ENCODE data around the gene BUD13.
"Not testable (repeated sequence)": the region's sequence is repeated elsewhere in the genome, so short reads cannot be mapped to it uniquely, and the experiment has no call there.

BUD13 gene

DNA sequence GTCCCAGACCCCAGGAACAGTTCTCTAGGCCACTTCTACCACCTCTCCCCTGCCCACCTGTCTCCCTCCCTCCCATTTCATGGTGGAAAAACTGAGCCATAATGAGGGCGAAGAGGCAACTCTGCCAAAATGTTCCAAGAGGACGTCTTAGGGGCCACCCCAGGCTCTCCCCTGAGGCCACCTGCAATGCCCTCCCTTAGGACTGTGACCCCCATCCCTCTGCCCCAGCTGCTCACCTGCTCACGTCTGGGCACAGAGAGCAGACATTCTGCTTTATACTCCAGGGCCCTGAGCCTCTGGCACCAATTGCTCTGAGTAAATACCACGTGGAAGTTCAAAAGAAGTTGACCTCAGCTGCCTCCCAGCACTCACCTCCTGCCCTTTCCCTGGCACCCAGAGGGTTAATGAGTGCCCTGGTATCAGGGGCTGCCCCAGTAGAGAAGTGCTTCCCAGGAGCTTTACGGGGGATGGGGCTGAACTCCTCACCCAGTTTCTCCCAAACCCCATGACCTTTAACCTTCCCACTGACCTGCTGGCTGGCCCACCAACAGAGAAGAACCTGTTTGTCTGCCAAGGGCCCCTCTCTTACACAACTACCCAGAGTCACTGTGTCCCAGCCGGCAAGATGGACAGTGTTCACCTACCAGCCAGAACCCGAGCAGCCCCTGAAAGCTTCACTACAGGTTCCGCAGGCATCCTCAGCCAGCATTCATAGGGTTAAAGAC is 19.5 kb upstream of the BUD13 start:
- no peak for DNase-seq

DNA sequence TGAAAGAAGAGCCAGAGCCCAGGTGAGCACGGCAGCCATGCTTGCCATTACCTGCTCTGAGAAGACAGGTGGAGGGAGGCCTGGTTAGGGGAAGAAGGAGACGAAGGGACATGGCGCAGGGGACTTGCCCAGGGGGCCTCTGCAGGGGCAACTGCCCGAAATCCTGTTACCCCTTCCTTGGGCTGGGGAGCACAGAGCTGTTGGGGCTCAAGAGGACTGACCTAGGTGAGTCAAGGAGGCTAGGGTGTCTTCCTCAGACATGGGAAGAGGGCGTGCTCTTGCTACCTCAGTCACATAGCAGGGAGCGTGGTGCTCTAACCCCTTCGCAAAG is 19.0 kb upstream of the BUD13 start, which contains the start of gene APOA5:
Gene APOA5 (minus strand): TSS at position 67 of the 331 bp plus-strand sequence. CDS start 19 bp downstream, at position 48.
- no peak for DNase-seq

- peak; percentile 80 for DNase-seq
Measured at GRCh38 chr11:116791002-116791812, 18.4 kb upstream of the BUD13 start.

GRCh38 chr11:116790167-116791001 is 17.6 kb upstream of the BUD13 start:
- no peak for DNase-seq

GRCh38 chr11:116788975-116789374 is 16.2 kb upstream of the BUD13 start:
- DNase-seq, result no peak

DNA sequence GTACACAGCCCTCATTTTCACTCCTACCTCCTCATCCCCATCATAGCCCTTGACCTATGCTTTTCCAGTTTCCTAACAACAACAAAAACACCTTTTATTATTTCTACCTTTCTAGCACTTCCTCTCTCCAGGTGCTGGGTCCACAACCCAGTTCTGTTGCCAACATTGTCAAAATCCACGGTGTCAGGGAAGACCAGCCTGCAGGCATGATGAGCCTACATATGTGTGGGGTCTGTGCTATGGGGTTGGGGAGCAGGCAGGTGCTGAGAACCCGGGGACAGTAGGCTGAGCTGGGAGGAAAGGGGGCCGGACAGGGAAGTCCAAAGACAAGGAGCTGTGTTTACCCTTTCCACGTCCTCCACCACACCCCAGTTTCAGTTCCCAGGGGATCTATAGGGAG is 15.7 kb upstream of the BUD13 start:
- no peak for DNase-seq

- peak; percentile 84 for DNase-seq
Measured at GRCh38 chr11:116787786-116788486, 15.1 kb upstream of the BUD13 start, which contains the start of gene ZPR1. Gene ZPR1 (minus strand): TSS chr11:116788023. CDS start chr11:116787990, 33 bp downstream.

- DNase-seq, result no peak
Measured at GRCh38 chr11:116787436-116787785, 14.6 kb upstream of the BUD13 start.

GRCh38 chr11:116786966-116787365 is 14.2 kb upstream of the BUD13 start:
- no peak for DNase-seq

GRCh38 chr11:116786326-116786725 is 13.5 kb upstream of the BUD13 start:
- no peak for DNase-seq

DNA sequence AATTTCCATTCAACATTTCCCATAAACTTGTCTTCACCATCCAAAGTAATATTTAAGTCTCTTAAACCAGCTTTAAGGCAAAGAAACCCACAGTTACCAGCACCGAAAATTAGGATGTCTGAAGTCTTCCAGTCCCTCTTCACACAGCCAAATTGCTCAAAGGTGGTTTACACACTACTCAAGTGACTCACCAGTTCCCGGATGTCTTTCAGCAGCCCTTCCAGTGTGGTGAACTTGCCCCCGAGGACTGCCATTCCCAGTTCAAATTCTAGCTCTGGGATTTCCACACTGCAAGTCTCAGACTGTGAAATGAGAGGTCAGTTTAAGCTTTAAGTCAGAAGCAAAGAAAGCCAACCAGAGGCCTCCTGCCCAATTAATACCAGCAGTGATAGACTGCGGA is 9.9 kb upstream of the BUD13 start:
- no peak for DNase-seq

GRCh38 chr11:116778556-116778955 is 5.8 kb upstream of the BUD13 start:
- no peak for DNase-seq

DNA sequence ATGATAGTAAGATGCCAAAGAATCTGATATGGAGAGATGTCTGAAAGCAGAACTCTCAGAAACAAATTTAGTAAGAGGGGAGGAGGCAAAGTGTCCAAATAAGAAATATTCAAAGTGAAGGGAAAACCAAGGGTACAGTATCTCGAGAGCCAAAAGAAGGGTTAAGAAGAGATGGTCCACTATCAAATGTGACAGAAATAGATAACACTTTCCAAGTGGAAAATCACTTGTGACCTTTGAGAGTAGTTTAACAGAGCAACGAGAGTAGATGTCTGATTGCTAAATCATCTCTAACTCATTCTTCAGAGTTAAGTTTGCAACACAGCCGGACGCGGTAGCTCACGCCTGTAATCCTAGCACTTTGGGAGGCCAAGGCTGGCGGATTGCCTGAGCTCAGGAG is 4.3 kb upstream of the BUD13 start:
- DNase-seq, result no peak

GRCh38 chr11:116776522-116776984 is 3.8 kb upstream of the BUD13 start:
- DNase-seq, result no peak

- DNase-seq, result no peak
Measured at GRCh38 chr11:116775975-116776374, 3.2 kb upstream of the BUD13 start.

DNA sequence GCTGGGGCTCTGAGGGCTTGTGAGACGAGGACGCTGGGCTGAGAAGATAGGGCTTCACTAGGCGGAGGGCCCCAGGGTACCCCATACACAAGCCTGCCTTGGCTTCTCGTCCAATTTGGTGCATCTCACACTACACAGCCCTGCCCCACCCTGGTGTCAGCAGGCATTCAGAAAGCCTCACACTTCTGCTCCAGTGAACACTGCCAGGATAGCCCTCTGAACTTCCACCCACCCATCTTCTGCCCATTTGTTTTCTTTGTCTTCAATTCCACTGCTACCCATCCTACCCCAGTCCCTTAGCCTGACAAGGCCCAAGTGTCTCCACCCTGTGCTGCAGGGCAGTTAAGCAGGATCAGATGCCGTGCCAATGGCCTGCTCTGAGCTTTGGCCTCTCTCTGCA is 1.9 kb upstream of the BUD13 start:
- no peak for DNase-seq

DNA sequence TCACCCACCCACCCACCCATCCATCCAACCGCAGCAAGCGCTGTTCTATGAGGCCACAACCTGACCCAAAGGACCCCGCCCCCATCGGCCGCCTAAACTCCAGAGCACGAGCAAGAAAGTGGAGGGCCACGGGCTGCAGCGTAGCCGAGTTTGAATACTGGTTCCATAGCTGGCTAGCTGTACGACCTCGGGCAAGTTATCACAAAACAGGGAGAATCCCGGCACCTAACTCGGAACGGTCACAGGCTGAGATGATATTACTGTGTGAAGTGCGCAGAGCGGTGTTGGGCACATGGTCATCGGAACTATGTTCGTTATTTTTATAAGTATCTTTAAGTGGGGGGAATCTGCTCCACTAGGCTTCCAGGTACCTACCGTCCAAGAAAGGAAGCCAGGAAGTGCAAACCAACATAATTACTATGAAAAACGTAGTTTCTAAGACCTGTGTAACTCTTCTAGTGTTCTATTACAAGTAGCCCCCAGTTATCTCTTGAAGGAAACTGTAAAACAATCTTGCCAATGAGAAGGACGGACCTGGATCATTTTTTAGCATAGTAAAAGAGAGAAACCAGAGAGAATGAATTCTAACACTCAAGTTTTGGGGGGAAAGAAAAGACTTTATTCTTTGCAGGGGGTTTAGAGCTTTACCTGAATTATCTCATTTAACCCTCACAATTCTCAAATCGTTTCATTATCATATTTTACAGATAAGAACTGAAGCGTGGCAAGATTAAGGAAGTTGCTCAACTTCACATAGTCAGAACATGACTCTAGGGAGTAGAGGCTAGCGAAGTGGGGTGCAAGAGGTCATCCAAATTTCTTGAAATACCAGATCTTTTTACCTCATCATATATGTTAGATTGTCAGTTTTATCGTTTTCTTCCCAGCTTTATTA is 663 bp upstream of the BUD13 start:
- DNase-seq, result no peak

DNA sequence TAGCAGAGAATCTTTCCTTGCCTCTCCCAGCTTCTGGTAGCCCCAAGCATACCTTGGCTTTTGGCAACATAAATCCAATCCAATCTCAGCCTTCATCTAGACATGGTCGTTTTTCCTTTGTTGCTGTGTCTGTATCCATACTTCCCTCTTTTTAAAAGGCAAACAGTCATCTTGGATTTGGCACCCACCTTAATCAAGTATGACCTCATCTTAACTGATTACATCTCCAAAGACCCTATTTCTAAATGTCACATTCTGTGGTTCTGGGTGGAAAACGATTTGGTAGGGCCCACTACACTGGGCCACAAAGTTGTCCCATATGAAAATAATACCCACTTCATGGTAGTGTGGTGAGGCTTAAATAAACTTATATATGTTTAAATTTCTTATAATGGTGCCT is 852 bp downstream of the BUD13 start:
- DNase-seq, result no peak

GRCh38 chr11:116762132-116762531 is 10.7 kb downstream of the BUD13 start:
- no peak for DNase-seq

DNA sequence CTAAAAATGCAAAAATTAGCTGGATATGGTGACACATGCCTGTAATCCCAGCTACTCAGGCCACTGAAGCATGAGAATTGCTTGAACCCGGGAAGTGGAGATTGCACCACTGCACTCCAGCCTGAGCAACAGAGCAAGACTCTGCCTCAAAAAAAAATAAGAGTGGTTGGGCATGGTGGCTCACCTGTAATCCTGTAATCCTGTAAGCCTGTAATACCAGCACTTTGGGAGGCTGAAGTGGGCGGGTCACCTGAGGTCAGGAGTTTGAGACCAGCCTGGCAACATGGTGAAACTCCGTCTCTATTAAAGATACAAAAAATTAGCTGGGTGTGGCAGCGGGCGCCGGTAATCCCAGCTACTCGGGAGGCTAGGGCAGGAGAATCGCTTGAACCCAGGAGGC is 16.7 kb downstream of the BUD13 start:
- DNase-seq, result not testable (repeated sequence)

- DNase-seq, result no peak
Measured at GRCh38 chr11:116750070-116750718, 22.6 kb downstream of the BUD13 start.

All from stimulated activated CD4-positive, alpha-beta T cell treated with anti-CD3 and anti-CD28 coated beads, Interleukin-4, amount 100 ng/mL, for 24 hours (primary cell).